K562 (cell line): ENCODE measurements around the gene PIM3. TPM values are rescaled to one million over a fixed set of nuclear protein-coding genes. Genes with fewer than 3 reads are reported as not detected.

Experiments used
- CBX1 ChIP-seq: sonication (generic); IDR thresholded peaks from 2 replicates; pipeline ENCODE4 v1.6.1; 2016; ENCODE audit warnings: antibody characterized with exemption, low read depth, mild to moderate bottlenecking
- CHAMP1 ChIP-seq: fragments of 450-650 bp; IDR thresholded peaks from 2 replicates; pipeline ENCODE4 v1.6.1; 2016; ENCODE audit warnings: mild to moderate bottlenecking
- CLOCK ChIP-seq: fragments of 250-450 bp; sonication (Bioruptor Pico); IDR thresholded peaks from 2 replicates; pipeline ENCODE4 v1.4.0; 2020; ENCODE audit warnings: mild to moderate bottlenecking, moderate library complexity, borderline replicate concordance
- CTBP1 ChIP-seq: fragments of 450-650 bp; IDR thresholded peaks from 2 replicates; pipeline ENCODE4 v1.6.1; 2016; ENCODE audit warnings: borderline replicate concordance
- GABPB2 ChIP-seq: fragments of 250-450 bp; sonication (Bioruptor Pico); conservative IDR thresholded peaks from 2 replicates; pipeline ENCODE4 v1.5.1; 2021; ENCODE audit warnings: mild to moderate bottlenecking
- HMGN3 ChIP-seq: IDR thresholded peaks from 2 replicates; pipeline ENCODE4 v1.6.1; 2011; ENCODE audit warnings: borderline replicate concordance, low read depth, mild to moderate bottlenecking, mixed read lengths, low read length; ENCODE audit not compliant: insufficient read length; ENCODE audit errors: extremely low read depth
- HNRNPL ChIP-seq: fragments of 200-400 bp; formaldehyde crosslinking; IDR thresholded peaks from 2 replicates; pipeline ENCODE4 v1.6.1; 2017; ENCODE audit warnings: low read depth, mild to moderate bottlenecking, low read length
- HOMEZ ChIP-seq: fragments of 250-450 bp; sonication (Bioruptor Pico); IDR thresholded peaks from 2 replicates; pipeline ENCODE4 v1.4.0; 2020; ENCODE audit warnings: mild to moderate bottlenecking, moderate library complexity
- KDM4B ChIP-seq, 2 experiments: fragments of 450-650 bp in 1 of 2; sonication (generic) in 1 of 2; IDR thresholded peaks; 2 replicates each; pipeline ENCODE4 v1.6.1; 2016 to 2017; ENCODE audit warnings: borderline replicate concordance in 2 of 2, antibody characterized with exemption in 1 of 2, low read depth in 1 of 2, mild to moderate bottlenecking in 1 of 2
- KHSRP ChIP-seq: fragments of 450-650 bp; IDR thresholded peaks from 2 replicates; pipeline ENCODE4 v1.6.1; 2017
- LCOR ChIP-seq: sonication (generic); formaldehyde crosslinking; IDR thresholded peaks from 2 replicates; pipeline ENCODE4 v1.8.0; 2022; ENCODE audit warnings: mild to moderate bottlenecking, missing genetic modification reagents
- MAZ ChIP-seq, 2 experiments: fragments of 450-650 bp in 1 of 2; sonication (generic) in 1 of 2; formaldehyde crosslinking; IDR thresholded peaks in 1 of 2; conservative IDR thresholded peaks in 1 of 2; 2 replicates each; pipeline versions ENCODE4 v1.4.0 to v1.5.0; 2020; ENCODE audit warnings: mild to moderate bottlenecking in 1 of 2, missing genetic modification reagents in 1 of 2
- MED1 ChIP-seq: sonication (generic); formaldehyde crosslinking; IDR thresholded peaks from 2 replicates; pipeline ENCODE4 v1.8.1; 2023; ENCODE audit warnings: missing genetic modification reagents, borderline replicate concordance
- POLR3A ChIP-seq: IDR thresholded peaks from 2 replicates; pipeline ENCODE4 v1.6.1; 2011; ENCODE audit warnings: borderline replicate concordance, mild to moderate bottlenecking, moderate library complexity; ENCODE audit not compliant: insufficient read length, insufficient read depth; ENCODE audit errors: extremely low read depth
- PRMT5 ChIP-seq: sonication (generic); formaldehyde crosslinking; IDR thresholded peaks from 2 replicates; pipeline ENCODE4 v1.5.0; 2020; ENCODE audit warnings: missing genetic modification reagents
- RAD51 ChIP-seq: fragments of 450-650 bp; IDR thresholded peaks from 2 replicates; pipeline ENCODE4 v1.7.1; 2016; ENCODE audit warnings: low read depth, mild to moderate bottlenecking, borderline replicate concordance
- SMAD2 ChIP-seq: fragments of 150-350 bp; IDR thresholded peaks from 2 replicates; pipeline ENCODE4 v1.6.1; 2014; ENCODE audit warnings: low read depth, mild to moderate bottlenecking, low read length
- TARDBP ChIP-seq: fragments of 450-650 bp; IDR thresholded peaks from 2 replicates; pipeline ENCODE4 v1.6.1; 2016
- TCFL5 ChIP-seq: fragments of 250-450 bp; sonication (Bioruptor Pico); conservative IDR thresholded peaks from 2 replicates; pipeline ENCODE4 v1.6.1; 2021; ENCODE audit warnings: mild to moderate bottlenecking, moderate library complexity, matching md5 sums
- ZNF347 ChIP-seq: fragments of 450-650 bp; formaldehyde crosslinking; IDR thresholded peaks from 2 replicates; pipeline ENCODE4 v1.4.0; 2020; ENCODE audit warnings: low read depth, mild to moderate bottlenecking, moderate library complexity
- ZNF778 ChIP-seq: fragments of 450-650 bp; formaldehyde crosslinking; IDR thresholded peaks from 2 replicates; pipeline ENCODE4 v1.4.0; 2020; ENCODE audit warnings: mild to moderate bottlenecking, moderate library complexity
- polyA plus RNA-seq, 8 experiments: library from polyadenylated mRNA; depleted of rRNA in 4 of 8; stranded (reverse) in 5 of 8; unstranded in 3 of 8; fragments of >200 nt; fragmentation: Nextera tagmentation in 2 of 8; fragmentation: Illumina TruSeq in 1 of 8; extraction: Ambion mirVana in 2 of 8; extraction: Trizol in 1 of 8; gene quantifications; 2 replicates each; pipeline versions ENCODE4 v1.2.1 to v1.2.3, GENCODE V29; 2011 to 2014; ENCODE audit warnings: inconsistent platforms in 1 of 8, missing spikeins in 1 of 8
- total RNA-seq, 7 experiments: library from RNA; depleted of rRNA in 6 of 7; stranded (reverse); fragments of >200 nt in 6 of 7; fragmentation: Illumina TruSeq in 2 of 7; extraction: Trizol in 2 of 7; gene quantifications; 2 replicates each; pipeline versions ENCODE4 v1.2.1 to v1.2.3, GENCODE V29; 2011 to 2021; ENCODE audit warnings: low replicate concordance in 1 of 7

The PIM3 gene
- total and polyA plus RNA-seq, 9 of the 15 experiments (the other 6 are each of a cell fraction or from before 2014, with no cell fraction given), result 0.24 to 40.5 (median 5.3) TPM

- no peak for TF ChIP-seq ZNF347 (CRISPR knock-in tag)
- no peak for TF ChIP-seq LCOR (CRISPR knock-in tag)
- TF ChIP-seq POLR3A, result no peak
- TF ChIP-seq SMAD2, result no peak
- TF ChIP-seq PRMT5, result no peak
- TF ChIP-seq HNRNPL, result no peak
- 0 out of 4 replicates have a peak, but pooled peaks of 1 of the 2 experiments have one; percentile 43 for TF ChIP-seq KDM4B (IDR thresholded peaks at IDR 0.05; ENCODE audit: borderline replicate concordance in 2 of 2, low read depth in 1 of 2)
- TF ChIP-seq TCFL5 (CRISPR knock-in tag), result no peak
- no peak for TF ChIP-seq HOMEZ (CRISPR knock-in tag)
- TF ChIP-seq MAZ (CRISPR knock-in tag; conservative IDR thresholded peaks at IDR 0.05 in 1 of 2, IDR thresholded peaks at IDR 0.05 in 1 of 2), result peak; percentile 84 to 89
- TF ChIP-seq RAD51, result no peak
- no peak for TF ChIP-seq MED1 (CRISPR knock-in tag)
- peak; percentile 58; the same call in 1 of the 2 replicates for TF ChIP-seq CTBP1
- TF ChIP-seq TARDBP, result no peak
- TF ChIP-seq GABPB2 (CRISPR knock-in tag), result no peak
- no peak for TF ChIP-seq CLOCK (CRISPR knock-in tag)
- TF ChIP-seq HMGN3, result peak; percentile 89
- no peak for TF ChIP-seq CHAMP1
- TF ChIP-seq KHSRP, result no peak
- TF ChIP-seq CBX1, result 0 out of 2 replicates have a peak, but pooled peaks have one; percentile 20
- no peak for TF ChIP-seq ZNF778
Observed at GRCh38 chr22:49936018-49936972, 24.3 kb upstream of the PIM3 start (continued).
